GM12874 (cell line): Measurements from ENCODE around the gene CLPTM1.
A peak's percentile ranks its signal among the peaks of the same experiment; 100 is the strongest.

Experiments
- TF ChIP-seq, protein P1 (sequence below): IDR thresholded peaks from 2 replicates; pipeline ENCODE4 v1.5.1; 2011; ENCODE audit warnings: low read depth, mild to moderate bottlenecking, control low read depth, low read length, moderate library complexity; ENCODE audit not compliant: insufficient read depth

CLPTM1 gene

DNA sequence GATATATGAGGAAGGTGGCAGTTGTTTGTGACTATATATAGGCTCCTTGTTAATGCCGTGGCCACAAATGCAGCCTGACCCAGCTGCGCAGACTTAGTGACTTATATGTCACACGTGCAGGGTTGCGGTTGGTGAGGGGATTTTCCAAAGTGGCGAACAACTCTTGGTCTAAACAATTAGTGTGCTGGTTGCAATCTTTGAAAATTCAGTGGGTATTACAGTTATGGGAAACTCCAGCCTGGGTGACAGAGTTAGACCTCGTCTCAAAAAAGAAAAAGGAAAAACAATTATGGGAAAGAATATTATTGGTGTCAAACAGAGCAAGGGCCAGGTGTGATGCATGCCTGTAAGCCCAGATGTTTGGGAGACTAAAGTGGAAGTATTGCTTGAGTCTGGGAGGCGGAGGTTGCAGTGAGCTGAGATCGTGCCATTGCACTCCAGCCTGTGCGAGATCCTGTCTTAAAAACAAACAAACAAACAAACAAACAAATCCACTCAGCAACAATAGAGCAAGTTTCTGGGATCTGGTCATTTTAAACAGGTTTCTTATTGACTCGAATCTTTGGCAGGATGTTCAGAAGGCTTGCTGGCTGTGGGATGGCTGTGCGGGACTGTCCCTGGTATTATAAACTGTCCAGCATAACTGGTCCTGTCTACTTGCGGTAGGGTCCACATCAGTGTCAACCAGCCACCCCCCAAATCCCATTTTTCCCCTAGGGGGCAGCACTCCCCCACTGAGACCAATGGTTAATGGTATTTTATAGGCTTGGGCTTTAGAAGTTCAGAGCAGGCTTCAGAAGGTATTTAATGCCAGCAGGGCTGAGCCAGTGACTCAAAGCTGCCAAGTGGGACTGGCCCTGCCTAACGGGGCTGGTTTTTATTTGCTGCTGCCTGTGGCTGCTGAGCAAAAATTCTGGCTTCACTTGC lies 61.5 kb downstream of the CLPTM1 start:
- TF ChIP-seq, protein P1, sequence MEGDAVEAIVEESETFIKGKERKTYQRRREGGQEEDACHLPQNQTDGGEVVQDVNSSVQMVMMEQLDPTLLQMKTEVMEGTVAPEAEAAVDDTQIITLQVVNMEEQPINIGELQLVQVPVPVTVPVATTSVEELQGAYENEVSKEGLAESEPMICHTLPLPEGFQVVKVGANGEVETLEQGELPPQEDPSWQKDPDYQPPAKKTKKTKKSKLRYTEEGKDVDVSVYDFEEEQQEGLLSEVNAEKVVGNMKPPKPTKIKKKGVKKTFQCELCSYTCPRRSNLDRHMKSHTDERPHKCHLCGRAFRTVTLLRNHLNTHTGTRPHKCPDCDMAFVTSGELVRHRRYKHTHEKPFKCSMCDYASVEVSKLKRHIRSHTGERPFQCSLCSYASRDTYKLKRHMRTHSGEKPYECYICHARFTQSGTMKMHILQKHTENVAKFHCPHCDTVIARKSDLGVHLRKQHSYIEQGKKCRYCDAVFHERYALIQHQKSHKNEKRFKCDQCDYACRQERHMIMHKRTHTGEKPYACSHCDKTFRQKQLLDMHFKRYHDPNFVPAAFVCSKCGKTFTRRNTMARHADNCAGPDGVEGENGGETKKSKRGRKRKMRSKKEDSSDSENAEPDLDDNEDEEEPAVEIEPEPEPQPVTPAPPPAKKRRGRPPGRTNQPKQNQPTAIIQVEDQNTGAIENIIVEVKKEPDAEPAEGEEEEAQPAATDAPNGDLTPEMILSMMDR, result peak; percentile 67

DNA sequence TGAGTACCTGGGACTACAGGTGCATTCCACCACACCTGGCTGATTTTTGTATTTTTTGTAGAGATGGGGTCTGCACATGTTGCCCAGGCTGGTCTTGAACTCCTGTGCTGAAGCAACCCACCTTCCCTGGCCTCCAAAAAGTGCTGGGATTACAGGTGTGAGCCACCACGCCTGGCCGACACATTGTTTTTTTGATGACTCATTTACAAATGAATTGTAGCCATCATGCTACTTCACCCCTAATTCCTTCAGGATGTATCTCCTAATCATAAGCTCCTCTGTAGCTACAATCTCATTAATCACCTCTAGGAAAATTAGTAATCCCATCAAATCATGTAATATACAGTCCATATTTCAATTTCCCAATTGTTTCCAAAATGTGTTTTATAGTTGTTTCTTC lies 64.0 kb downstream of the CLPTM1 start:
- TF ChIP-seq, protein P1, result no peak

DNA sequence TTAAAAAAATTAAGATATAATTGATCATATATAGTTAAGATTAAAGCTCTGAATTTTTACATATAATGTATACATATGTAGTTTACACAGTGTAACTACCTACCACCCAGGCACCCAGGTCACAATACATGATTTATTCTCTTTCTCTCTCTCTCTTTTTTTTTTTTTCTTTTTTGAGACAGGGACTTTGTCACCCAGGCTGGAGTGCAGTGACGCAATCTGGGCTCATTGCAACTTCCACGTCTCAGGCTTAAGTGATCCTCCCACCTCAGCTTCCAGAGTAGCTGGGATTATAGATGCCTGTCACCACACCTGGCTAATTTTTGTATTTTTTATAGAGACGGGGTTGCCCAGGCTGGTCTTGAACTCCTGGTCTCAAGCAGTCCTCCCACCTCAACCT lies 64.9 kb downstream of the CLPTM1 start:
- TF ChIP-seq, protein P1, result no peak

DNA sequence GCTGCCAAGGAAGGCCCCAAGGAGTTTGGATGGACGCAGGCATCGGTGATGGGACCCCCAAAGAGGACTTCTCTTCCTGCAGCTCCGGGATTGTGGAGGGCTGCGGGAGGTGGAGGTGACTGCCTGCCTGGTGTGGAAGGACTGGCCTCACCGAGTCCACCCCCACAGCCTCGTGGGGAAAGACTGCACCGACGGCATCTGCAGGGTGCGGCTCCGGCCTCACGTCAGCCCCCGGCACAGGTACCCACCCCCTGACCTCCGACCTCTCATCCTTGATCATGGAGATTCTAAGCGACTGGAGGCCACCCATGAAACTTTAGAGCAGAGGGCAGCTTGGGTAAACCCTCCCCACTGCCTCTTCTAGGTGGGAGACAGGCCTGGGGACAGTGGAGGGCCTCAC lies 66.8 kb downstream of the CLPTM1 start:
- TF ChIP-seq, protein P1, result no peak

DNA sequence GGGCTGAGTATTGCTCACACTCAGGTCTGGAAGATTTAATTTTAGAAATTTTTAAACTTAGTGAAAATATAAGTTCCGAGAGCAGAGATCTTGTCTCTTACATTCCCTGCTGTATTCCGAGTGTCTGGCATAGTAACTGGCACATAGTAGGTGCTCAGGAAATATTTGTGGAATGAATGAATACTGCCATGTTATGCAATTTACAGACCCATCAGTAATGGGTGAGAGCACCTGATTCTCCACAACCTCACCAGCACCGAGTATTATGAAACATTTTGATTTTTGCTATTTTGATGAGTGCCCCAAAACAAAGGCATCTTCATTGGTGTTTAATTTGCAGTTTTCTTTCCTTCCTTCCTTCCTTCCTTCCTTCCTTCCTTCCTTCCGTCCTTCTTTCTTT lies 67.9 kb downstream of the CLPTM1 start:
- TF ChIP-seq, protein P1, result no peak

DNA sequence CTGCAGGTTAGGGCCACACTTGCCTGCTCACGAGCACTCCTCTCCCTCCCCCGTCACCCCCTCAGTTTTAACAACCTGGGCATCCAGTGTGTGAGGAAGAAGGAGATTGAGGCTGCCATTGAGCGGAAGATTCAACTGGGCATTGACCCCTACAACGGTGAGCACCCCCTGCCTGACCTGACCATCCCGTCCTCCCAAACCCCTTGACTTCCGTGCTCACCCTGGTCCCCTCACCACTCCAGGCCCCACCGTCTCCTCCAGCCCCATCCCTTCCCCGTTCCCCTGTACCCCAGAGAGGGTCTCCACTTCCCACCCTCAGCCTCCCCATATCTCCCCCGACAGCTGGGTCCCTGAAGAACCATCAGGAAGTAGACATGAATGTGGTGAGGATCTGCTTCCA lies 70.1 kb downstream of the CLPTM1 start:
- TF ChIP-seq, protein P1, result no peak

DNA sequence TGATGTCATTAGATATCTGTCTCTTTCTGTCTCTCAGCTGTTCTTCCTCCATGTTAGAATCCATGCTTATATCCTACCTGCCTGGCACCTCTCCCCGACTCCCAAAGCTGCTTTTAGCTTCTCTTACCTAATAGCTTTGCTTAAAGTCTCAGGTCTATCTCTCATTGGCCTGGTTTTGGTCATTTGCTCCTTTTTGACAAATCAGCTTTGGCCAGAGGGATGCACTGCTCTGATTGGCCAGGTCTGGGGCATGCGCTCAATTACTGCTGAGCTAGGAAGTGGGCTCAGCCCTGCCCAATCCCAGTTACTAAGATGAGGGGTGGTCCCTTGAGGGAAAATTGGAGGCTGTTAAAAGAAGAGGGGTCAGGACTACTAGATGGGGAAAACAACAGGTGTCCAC lies 72.2 kb downstream of the CLPTM1 start:
- TF ChIP-seq, protein P1, result no peak
